MCF 10A (cell line): ENCODE data around the gene PRR20G. TPM values are rescaled to one million over a fixed set of nuclear protein-coding genes. Genes with fewer than 3 reads are reported as not detected.

Experiments used
- BruUV-seq: library from RNA; stranded (reverse); fragments of 400-500 nt; replicated peaks from 2 replicates; lab custom pipeline; 2021; lab: Mats Ljungman, UMichigan
- CTCF ChIA-PET: fragments of 300-600 bp; sonication (Branson Sonifier 250); formaldehyde crosslinking; extraction: SDS; loops from one replicate; lab custom pipeline; 2021; ENCODE audit warnings: antibody characterized with exemption, inconsistent platforms; lab: Yijun Ruan, JAX
- POLR2A ChIA-PET: fragments of 300-600, 350-650 bp; sonication (Branson Sonifier 250); formaldehyde crosslinking; extraction: SDS; loops from one replicate; lab custom pipeline; 2020; ENCODE audit warnings: antibody characterized with exemption, inconsistent platforms; lab: Yijun Ruan, JAX
- DNase-seq: peaks from one replicate; pipeline ENCODE4 v3.0.0-alpha.2; 2018; ENCODE audit not compliant: unreplicated experiment
- H3K27ac Mint-ChIP-seq: one replicate; pipeline ENCODE4 v1.8.0; 2022; ENCODE audit warnings: mild to moderate bottlenecking, low read depth, mixed read lengths; ENCODE audit not compliant: unreplicated experiment
- H3K27me3 Mint-ChIP-seq: one replicate; pipeline ENCODE4 v1.8.0; 2022; ENCODE audit warnings: mixed read lengths; ENCODE audit not compliant: insufficient read depth, unreplicated experiment
- H3K36me3 Mint-ChIP-seq: one replicate; pipeline ENCODE4 v1.8.0; 2022; ENCODE audit warnings: mild to moderate bottlenecking, moderate library complexity, mixed read lengths; ENCODE audit not compliant: insufficient read depth, unreplicated experiment
- H3K4me1 Mint-ChIP-seq: one replicate; pipeline ENCODE4 v1.8.0; 2022; ENCODE audit warnings: mixed read lengths; ENCODE audit not compliant: insufficient read depth, unreplicated experiment
- H3K4me3 Mint-ChIP-seq: one replicate; pipeline ENCODE4 v1.8.0; 2022; ENCODE audit warnings: mild to moderate bottlenecking, moderate library complexity, mixed read lengths; ENCODE audit not compliant: unreplicated experiment
- H3K9me3 Mint-ChIP-seq: one replicate; pipeline ENCODE4 v1.8.0; 2022; ENCODE audit warnings: mixed read lengths; ENCODE audit not compliant: unreplicated experiment
- CTCF ChIP-seq: fragments of 200-600 bp; IDR thresholded peaks from one replicate; pipeline ENCODE4 v1.8.0; 2022; ENCODE audit warnings: antibody characterized with exemption, mild to moderate bottlenecking; ENCODE audit not compliant: unreplicated experiment
- intact Hi-C: fragments of 100-400 bp; cut with micrococcal nuclease; formaldehyde crosslinking; loops from 2 replicates; pipeline ENCODE4 v1.14.1; 2022
- total RNA-seq: library from RNA; stranded (reverse); gene quantifications from 2 replicates; pipeline ENCODE4 v1.2.3, GENCODE V29; 2022

Gene PRR20G
- total RNA-seq, 1 experiment from 2014 or later = not detected

GRCh38 chr3:127258733-127259132, 29.1 kb downstream of the PRR20G start:
- no peaks in the 10 kb centered on the region for H3K36me3 Mint-ChIP-seq
- DNase-seq = no peak
- H3K4me1 Mint-ChIP-seq = peaks cover 11% of the 10 kb centered on the region
- H3K27me3 Mint-ChIP-seq = no peaks in the 10 kb centered on the region
- no peaks in the 10 kb centered on the region for H3K9me3 Mint-ChIP-seq
- POLR2A ChIA-PET = no interaction called here
- BruUV-seq = no TSS peak
- no peak overlapping the region for H3K27ac Mint-ChIP-seq
- TF ChIP-seq CTCF = no peak
- CTCF ChIA-PET = interaction anchor here (0.9 kb wide), 1 partner anchor 10 kb away, joined by 3 read pairs; no protein-coding TSS in a partner anchor
- intact Hi-C loops = loop anchor here (10.0 kb wide), 2 partner anchors 46 to 286 kb away; no protein-coding TSS in a partner anchor
- no peak overlapping the region for H3K4me3 Mint-ChIP-seq

GRCh38 chr3:127257351-127257750, 30.5 kb downstream of the PRR20G start:
- no peak for TF ChIP-seq CTCF
- H3K9me3 Mint-ChIP-seq = no peaks in the 10 kb centered on the region
- intact Hi-C loops = loop anchor here (10.0 kb wide), 2 partner anchors 47 to 287 kb away; no protein-coding TSS in a partner anchor
- H3K36me3 Mint-ChIP-seq = no peaks in the 10 kb centered on the region
- no peak overlapping the region for H3K27ac Mint-ChIP-seq
- POLR2A ChIA-PET = no interaction called here
- H3K4me3 Mint-ChIP-seq = no peak overlapping the region
- no peaks in the 10 kb centered on the region for H3K27me3 Mint-ChIP-seq
- no TSS peak for BruUV-seq
- H3K4me1 Mint-ChIP-seq = peaks cover 11% of the 10 kb centered on the region
- no peak for DNase-seq
- CTCF ChIA-PET = interaction anchor here (0.6 kb wide), 1 partner anchor 20 kb away, joined by 3 read pairs; no protein-coding TSS in a partner anchor

GRCh38 chr3:127256733-127257271, 31.0 kb downstream of the PRR20G start:
- H3K27me3 Mint-ChIP-seq = no peaks in the 10 kb centered on the region
- intact Hi-C loops = loop anchor here (10.0 kb wide), 2 partner anchors 48 to 288 kb away; no protein-coding TSS in a partner anchor
- H3K9me3 Mint-ChIP-seq = no peaks in the 10 kb centered on the region
- H3K36me3 Mint-ChIP-seq = no peaks in the 10 kb centered on the region
- peaks cover 11% of the 10 kb centered on the region for H3K4me1 Mint-ChIP-seq
- DNase-seq = no peak
- H3K27ac Mint-ChIP-seq = no peak overlapping the region
- no peak overlapping the region for H3K4me3 Mint-ChIP-seq
- BruUV-seq = no TSS peak
- no peak for TF ChIP-seq CTCF
- POLR2A ChIA-PET = no interaction called here
- CTCF ChIA-PET = no interaction called here

GRCh38 chr3:127256138-127256537, 31.7 kb downstream of the PRR20G start:
- Mint-ChIP-seq H3K9me3 (no peaks in the 10 kb centered on the region), H3K4me3 (no peak overlapping the region), H3K27me3 (no peaks in the 10 kb centered on the region), H3K4me1 (peaks cover 11% of the 10 kb centered on the region), H3K27ac (no peak overlapping the region), H3K36me3 (no peaks in the 10 kb centered on the region)
- ChIA-PET CTCF (no interaction called here), POLR2A (no interaction called here)
- intact Hi-C loops = loop anchor here (10.0 kb wide), 2 partner anchors 49 to 289 kb away; no protein-coding TSS in a partner anchor
- no peak for DNase-seq
- no TSS peak for BruUV-seq
- no peak for TF ChIP-seq CTCF
